OCI-LY3 (cell line): ENCODE measurements around the gene MPO.

Experiments used
- CTCF ChIP-seq: fragments of 200-600, 300-600 bp; sonication (generic); IDR thresholded peaks from 2 replicates; pipeline ENCODE4 v1.5.1; 2014; ENCODE audit warnings: antibody characterized with exemption, low read length, low read depth
- EZH2phosphoT487 ChIP-seq: fragments of 200-600 bp; shearing (Covaris generic); IDR thresholded peaks from 2 replicates; pipeline ENCODE4 v1.6.1; 2018; ENCODE audit warnings: antibody characterized with exemption, mixed run types, low read depth

GRCh38 chr17:58272367-58273280, 8.1 kb downstream of the MPO start:
- TF ChIP-seq CTCF (no peak), EZH2phosphoT487 (no peak)
